ES-I3 (cell line): ENCODE measurements around the gene SIN3B.
"Not testable (repeated sequence)": the region's sequence is repeated elsewhere in the genome, so short reads cannot be mapped to it uniquely, and the experiment has no call there.

Experiments used
- H3K36me3 ChIP-seq: 2 replicates; pipeline ENCODE4 v1.6.1; 2013; ENCODE audit warnings: mild to moderate bottlenecking, low read length, control low read depth, moderate library complexity; ENCODE audit not compliant: insufficient read depth
- H3K4me1 ChIP-seq: 2 replicates; pipeline ENCODE4 v1.6.1; 2013; ENCODE audit warnings: mild to moderate bottlenecking, control low read depth, low read length; ENCODE audit not compliant: insufficient read depth
- H3K9ac ChIP-seq: 2 replicates; pipeline ENCODE4 v1.6.1; 2013; ENCODE audit warnings: low read depth, mild to moderate bottlenecking, low read length, moderate library complexity
- H3K9me3 ChIP-seq: 2 replicates; pipeline ENCODE4 v1.6.1; 2013; ENCODE audit warnings: mild to moderate bottlenecking, low read length, moderate library complexity; ENCODE audit not compliant: control insufficient read depth, insufficient read depth

Gene SIN3B, protein sequence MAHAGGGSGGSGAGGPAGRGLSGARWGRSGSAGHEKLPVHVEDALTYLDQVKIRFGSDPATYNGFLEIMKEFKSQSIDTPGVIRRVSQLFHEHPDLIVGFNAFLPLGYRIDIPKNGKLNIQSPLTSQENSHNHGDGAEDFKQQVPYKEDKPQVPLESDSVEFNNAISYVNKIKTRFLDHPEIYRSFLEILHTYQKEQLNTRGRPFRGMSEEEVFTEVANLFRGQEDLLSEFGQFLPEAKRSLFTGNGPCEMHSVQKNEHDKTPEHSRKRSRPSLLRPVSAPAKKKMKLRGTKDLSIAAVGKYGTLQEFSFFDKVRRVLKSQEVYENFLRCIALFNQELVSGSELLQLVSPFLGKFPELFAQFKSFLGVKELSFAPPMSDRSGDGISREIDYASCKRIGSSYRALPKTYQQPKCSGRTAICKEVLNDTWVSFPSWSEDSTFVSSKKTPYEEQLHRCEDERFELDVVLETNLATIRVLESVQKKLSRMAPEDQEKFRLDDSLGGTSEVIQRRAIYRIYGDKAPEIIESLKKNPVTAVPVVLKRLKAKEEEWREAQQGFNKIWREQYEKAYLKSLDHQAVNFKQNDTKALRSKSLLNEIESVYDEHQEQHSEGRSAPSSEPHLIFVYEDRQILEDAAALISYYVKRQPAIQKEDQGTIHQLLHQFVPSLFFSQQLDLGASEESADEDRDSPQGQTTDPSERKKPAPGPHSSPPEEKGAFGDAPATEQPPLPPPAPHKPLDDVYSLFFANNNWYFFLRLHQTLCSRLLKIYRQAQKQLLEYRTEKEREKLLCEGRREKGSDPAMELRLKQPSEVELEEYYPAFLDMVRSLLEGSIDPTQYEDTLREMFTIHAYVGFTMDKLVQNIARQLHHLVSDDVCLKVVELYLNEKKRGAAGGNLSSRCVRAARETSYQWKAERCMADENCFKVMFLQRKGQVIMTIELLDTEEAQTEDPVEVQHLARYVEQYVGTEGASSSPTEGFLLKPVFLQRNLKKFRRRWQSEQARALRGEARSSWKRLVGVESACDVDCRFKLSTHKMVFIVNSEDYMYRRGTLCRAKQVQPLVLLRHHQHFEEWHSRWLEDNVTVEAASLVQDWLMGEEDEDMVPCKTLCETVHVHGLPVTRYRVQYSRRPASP

DNA sequence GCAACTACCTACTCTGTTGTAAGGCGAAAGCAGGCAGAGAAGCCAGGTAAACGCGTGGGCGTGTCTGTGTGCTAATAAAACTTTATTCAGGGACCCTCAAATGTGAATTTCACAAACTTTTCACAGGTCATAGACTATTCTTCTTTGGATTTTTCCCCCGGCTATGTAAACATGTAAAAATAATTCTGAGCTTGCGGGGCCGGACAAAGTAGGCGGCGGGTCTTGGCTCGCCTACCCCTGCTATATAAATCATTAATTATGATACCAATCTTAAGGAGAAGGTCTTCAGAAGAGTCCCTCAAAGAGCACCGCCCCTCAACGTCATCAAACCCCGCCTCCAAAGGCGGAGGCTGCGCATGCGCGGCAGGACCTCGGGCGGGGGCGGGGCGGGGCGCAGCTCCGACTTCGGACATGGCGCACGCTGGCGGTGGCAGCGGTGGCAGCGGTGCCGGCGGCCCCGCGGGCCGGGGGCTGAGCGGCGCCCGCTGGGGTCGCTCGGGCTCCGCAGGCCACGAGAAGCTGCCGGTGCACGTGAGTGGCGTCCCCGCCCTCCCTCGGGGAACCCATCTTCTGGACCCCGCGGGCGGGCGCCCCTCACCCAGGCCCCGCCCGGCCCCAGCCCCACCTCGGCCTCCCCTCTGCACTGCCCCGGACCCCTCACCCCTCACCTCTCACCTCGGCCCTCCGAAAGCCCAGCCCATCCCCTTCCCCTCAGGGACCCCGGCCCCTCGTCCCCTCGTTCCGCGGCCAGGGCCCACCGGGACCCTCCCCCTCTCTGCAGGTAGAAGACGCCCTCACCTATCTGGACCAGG, at the start of gene SIN3B:
Gene SIN3B (plus strand): TSS at position 389 of the 812 bp plus-strand sequence. CDS start 23 bp downstream, at position 412.
- Histone ChIP-seq H3K36me3 (peaks cover 23% of the 10 kb centered on the region), H3K4me1 (peaks cover 12% of the 10 kb centered on the region), H3K9ac (peak within 1 kb of the TSS; percentile 90), H3K9me3 (no peaks in the 10 kb centered on the region)

- Histone ChIP-seq H3K9me3 (no peaks in the 10 kb centered on the region), H3K4me1 (no peaks in the 10 kb centered on the region)
Measured at GRCh38 chr19:16779539-16780163, 49.5 kb upstream of the SIN3B start.

DNA sequence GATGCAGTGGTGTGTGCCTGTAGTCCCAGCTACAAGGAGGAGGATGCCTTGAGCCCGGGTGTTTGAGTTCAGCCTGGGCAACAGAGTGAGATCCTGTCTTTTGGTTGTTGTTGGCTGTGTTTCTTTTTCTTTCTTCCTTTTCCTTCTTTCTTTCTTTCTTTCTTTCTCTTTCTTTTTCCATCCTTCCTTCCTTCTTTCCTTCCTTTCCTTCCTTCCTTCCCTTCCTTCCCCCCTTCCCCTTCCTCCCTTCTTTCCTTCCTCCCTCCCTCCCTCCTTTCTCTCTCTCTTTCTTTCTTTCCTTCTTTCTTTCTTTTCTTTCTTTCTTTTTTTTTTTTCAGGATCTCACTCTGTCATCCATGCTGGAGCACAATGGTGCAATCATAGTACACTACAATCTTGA, 46.5 kb upstream of the SIN3B start:
- H3K9me3 ChIP-seq: no peaks in the 10 kb centered on the region
- no peaks in the 10 kb centered on the region for H3K4me1 ChIP-seq
- H3K9ac ChIP-seq: no peak overlapping the region
- H3K36me3 ChIP-seq: no peaks in the 10 kb centered on the region

More at GRCh38 chr19:16779539-16780163, 49.5 kb upstream of the SIN3B start:
- no peak overlapping the region for H3K9ac ChIP-seq
- H3K36me3 ChIP-seq: no peaks in the 10 kb centered on the region

DNA sequence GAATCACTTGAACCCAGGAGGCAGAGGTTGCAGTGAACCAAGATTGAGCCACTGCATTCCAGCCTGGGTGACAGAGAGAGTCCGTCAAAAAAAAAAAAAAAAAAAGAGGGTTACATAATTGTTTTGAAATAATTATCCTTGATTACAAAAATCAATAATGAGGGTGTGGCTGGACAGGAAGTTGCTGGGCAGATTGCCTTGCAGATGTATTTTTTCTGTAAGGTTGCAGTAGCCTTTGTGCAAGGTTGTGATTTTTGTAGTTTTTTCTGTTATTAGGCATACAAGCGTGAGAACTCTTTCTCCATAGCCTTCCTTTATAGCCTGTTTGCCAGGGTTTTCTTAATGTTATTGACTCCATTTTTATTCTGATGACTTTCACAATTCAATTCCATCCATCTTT, 40.7 kb upstream of the SIN3B start:
- H3K36me3 ChIP-seq: no peaks in the 10 kb centered on the region
- no peaks in the 10 kb centered on the region for H3K4me1 ChIP-seq
- H3K9ac ChIP-seq: no peak overlapping the region
- peaks cover 9% of the 10 kb centered on the region for H3K9me3 ChIP-seq

DNA sequence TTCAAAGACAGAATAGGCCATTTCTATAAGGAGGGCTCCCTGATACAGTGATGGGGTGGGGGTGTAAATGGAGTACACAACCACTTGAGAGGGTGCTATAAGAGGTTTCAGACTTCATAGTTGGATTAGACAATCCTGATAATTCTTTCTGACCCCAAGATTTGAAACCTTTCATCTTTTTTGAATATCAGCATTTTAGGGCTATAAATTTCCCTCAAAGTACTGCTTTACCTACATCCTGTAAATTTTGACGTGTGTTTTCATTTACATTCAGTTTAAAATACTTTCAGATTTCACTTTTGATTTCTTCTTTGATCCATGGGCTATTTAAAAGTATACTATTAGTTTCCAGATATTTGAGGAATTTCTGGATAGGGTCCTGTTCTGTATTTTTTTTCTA, 40.0 kb upstream of the SIN3B start:
- no peaks in the 10 kb centered on the region for H3K4me1 ChIP-seq
- H3K36me3 ChIP-seq: no peaks in the 10 kb centered on the region
- no peak overlapping the region for H3K9ac ChIP-seq
- H3K9me3 ChIP-seq: peaks cover 9% of the 10 kb centered on the region

GRCh38 chr19:16790051-16790450, 39.1 kb upstream of the SIN3B start:
- no peaks in the 10 kb centered on the region for H3K36me3 ChIP-seq
- peaks cover 9% of the 10 kb centered on the region for H3K9me3 ChIP-seq
- H3K4me1 ChIP-seq: no peaks in the 10 kb centered on the region
- no peak overlapping the region for H3K9ac ChIP-seq

DNA sequence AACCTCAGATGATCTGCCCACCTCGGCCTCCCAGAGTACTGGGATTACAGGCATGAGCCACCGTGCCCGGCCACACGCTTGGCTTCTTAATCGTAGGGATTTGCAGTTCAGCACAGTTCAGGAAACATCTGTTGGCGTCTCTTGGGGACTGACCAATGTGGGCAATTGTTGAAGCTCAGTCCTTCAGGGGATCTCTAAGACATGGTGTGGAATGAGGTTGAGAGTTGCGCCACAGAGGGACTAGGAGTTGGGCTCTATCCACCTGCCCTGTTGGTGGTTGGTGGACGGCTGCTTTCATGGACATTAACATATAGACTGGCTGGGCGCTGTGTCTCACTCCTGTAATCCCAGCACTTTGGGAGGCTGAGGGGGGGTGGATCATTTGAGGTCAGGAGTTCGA, 37.3 kb upstream of the SIN3B start:
- Histone ChIP-seq H3K9ac (no peak overlapping the region), H3K36me3 (no peaks in the 10 kb centered on the region), H3K9me3 (peaks cover 9% of the 10 kb centered on the region), H3K4me1 (no peaks in the 10 kb centered on the region)

GRCh38 chr19:16794456-16795441, 34.4 kb upstream of the SIN3B start:
- Histone ChIP-seq H3K9me3 (no peaks in the 10 kb centered on the region; the same call in 1 of the 2 replicates), H3K9ac (no peak overlapping the region), H3K36me3 (no peaks in the 10 kb centered on the region), H3K4me1 (no peaks in the 10 kb centered on the region)

- Histone ChIP-seq H3K9ac (no peak overlapping the region), H3K36me3 (no peaks in the 10 kb centered on the region), H3K4me1 (no peaks in the 10 kb centered on the region), H3K9me3 (no peaks in the 10 kb centered on the region; the same call in 1 of the 2 replicates)
Measured at GRCh38 chr19:16795731-16796130, 33.5 kb upstream of the SIN3B start.

- Histone ChIP-seq H3K36me3 (no peaks in the 10 kb centered on the region), H3K9ac (no peak overlapping the region), H3K9me3 (no peaks in the 10 kb centered on the region; the same call in 1 of the 2 replicates), H3K4me1 (no peaks in the 10 kb centered on the region)
Measured at GRCh38 chr19:16797876-16798275, 31.3 kb upstream of the SIN3B start.

DNA sequence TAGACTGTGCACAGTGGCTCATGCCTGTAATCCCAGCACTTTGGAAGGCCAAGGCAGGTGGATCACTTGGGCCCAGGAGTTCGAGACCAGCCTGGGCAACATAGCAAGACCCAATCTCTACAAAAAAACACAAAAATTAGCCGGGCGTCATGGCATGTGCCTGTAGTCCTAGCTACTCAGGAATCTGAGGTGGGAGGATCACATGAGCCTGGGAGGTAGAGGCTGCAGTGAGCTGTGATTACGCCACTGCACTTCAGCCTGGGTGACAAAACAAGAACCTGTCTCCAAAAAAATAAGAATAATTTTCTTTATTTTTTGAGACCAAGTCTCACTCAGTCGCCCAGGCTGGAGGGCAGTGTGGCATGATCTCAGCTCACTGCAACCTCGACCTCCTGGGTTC, 30.9 kb upstream of the SIN3B start:
- H3K36me3 ChIP-seq, H3K9ac ChIP-seq, H3K4me1 ChIP-seq, H3K9me3 ChIP-seq: not testable (repeated sequence)

- H3K36me3 ChIP-seq: no peaks in the 10 kb centered on the region
- H3K4me1 ChIP-seq: no peaks in the 10 kb centered on the region
- H3K9me3 ChIP-seq: no peaks in the 10 kb centered on the region; the same call in 1 of the 2 replicates
- H3K9ac ChIP-seq: no peak overlapping the region
Measured at GRCh38 chr19:16799740-16800139, 29.5 kb upstream of the SIN3B start.
